HFFc6 (cell line): Measurements from ENCODE around the gene LAMC1. TPM values are rescaled to one million over a fixed set of nuclear protein-coding genes. Genes with fewer than 3 reads are reported as not detected.

Experiments used
- DNase-seq: peaks from one replicate; pipeline ENCODE4 v3.0.0-alpha.2; 2018
- H3K27ac Mint-ChIP-seq: 2 replicates; pipeline ENCODE4 v1.8.0; 2020; ENCODE audit warnings: mild to moderate bottlenecking, mixed read lengths
- H3K27me3 Mint-ChIP-seq: 2 replicates; pipeline ENCODE4 v1.8.0; 2021; ENCODE audit warnings: mild to moderate bottlenecking, moderate library complexity, mixed read lengths; ENCODE audit not compliant: insufficient read depth
- H3K36me3 Mint-ChIP-seq: 2 replicates; pipeline ENCODE4 v1.8.0; 2021; ENCODE audit warnings: low read depth, mixed read lengths
- H3K4me1 Mint-ChIP-seq: 2 replicates; pipeline ENCODE4 v1.8.0; 2020; ENCODE audit warnings: low read depth, mixed read lengths
- H3K4me3 Mint-ChIP-seq: 2 replicates; pipeline ENCODE4 v1.8.0; 2020; ENCODE audit warnings: mild to moderate bottlenecking, moderate library complexity, mixed read lengths
- H3K9me3 Mint-ChIP-seq: 2 replicates; pipeline ENCODE4 v1.8.0; 2020; ENCODE audit warnings: mild to moderate bottlenecking, mixed read lengths
- total RNA-seq, 6 experiments: library from RNA; stranded (reverse); fragmentation: NEBNext Ultra II Directional; extraction: Animal tissue kit (Norgen Biotek cat#: 25700); gene quantifications; 2 replicates in 1 of 6; 3 replicates in 5 of 6; pipeline ENCODE4 v1.2.3, GENCODE V29; 2021
- TF ChIP-seq, protein P1 (sequence below): fragments of 200-600 bp; sonication (generic); IDR thresholded peaks from 2 replicates; pipeline ENCODE4 v1.5.0; 2021; ENCODE audit warnings: antibody characterized with exemption, mild to moderate bottlenecking

Gene LAMC1
- total RNA-seq, 6 experiments from 2014 or later: 352 to 465 (median 393) TPM

DNA sequence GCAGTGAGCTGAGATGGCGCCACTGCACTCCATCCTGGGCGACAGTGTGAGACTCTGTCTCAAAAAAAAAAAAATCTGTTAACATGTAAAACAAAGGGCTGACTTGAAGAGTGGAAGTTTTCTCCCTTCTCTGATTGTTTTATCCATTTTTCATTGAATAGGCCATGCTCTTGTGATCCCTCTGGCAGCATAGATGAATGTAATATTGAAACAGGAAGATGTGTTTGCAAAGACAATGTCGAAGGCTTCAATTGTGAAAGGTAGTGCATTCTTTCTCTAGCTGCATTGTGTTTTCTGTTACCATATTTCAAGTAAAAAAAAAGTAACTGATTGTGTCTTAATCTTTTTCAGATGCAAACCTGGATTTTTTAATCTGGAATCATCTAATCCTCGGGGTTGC, 93.2 kb downstream of the LAMC1 start:
- Mint-ChIP-seq H3K27ac (peak overlapping the region; percentile 18; the same call in 1 of the 2 replicates), H3K27me3 (peaks cover 17% of the 10 kb centered on the region), H3K4me3 (no peak overlapping the region), H3K9me3 (no peaks in the 10 kb centered on the region), H3K36me3 (peaks cover 65% of the 10 kb centered on the region), H3K4me1 (peaks cover 20% of the 10 kb centered on the region)
- TF ChIP-seq, protein P1, sequence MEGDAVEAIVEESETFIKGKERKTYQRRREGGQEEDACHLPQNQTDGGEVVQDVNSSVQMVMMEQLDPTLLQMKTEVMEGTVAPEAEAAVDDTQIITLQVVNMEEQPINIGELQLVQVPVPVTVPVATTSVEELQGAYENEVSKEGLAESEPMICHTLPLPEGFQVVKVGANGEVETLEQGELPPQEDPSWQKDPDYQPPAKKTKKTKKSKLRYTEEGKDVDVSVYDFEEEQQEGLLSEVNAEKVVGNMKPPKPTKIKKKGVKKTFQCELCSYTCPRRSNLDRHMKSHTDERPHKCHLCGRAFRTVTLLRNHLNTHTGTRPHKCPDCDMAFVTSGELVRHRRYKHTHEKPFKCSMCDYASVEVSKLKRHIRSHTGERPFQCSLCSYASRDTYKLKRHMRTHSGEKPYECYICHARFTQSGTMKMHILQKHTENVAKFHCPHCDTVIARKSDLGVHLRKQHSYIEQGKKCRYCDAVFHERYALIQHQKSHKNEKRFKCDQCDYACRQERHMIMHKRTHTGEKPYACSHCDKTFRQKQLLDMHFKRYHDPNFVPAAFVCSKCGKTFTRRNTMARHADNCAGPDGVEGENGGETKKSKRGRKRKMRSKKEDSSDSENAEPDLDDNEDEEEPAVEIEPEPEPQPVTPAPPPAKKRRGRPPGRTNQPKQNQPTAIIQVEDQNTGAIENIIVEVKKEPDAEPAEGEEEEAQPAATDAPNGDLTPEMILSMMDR: no peak
- no peak for DNase-seq

DNA sequence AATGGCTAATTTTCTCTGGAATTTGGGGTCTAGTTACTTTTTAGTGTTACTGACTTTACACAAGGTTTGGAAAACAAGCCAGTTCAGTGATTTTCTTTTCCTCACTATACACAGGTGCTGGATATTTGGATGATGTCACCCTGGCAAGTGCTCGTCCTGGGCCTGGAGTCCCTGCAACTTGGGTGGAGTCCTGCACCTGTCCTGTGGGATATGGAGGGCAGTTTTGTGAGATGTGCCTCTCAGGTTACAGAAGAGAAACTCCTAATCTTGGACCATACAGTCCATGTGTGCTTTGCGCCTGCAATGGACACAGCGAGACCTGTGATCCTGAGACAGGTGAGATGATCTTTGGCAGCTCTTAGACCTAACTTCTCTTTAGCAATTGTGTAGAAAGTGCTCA, 98.4 kb downstream of the LAMC1 start:
- Mint-ChIP-seq H3K4me1 (peaks cover 24% of the 10 kb centered on the region), H3K9me3 (no peaks in the 10 kb centered on the region), H3K36me3 (peaks cover 73% of the 10 kb centered on the region), H3K4me3 (no peak overlapping the region; the same call in 1 of the 2 replicates), H3K27me3 (peaks cover 15% of the 10 kb centered on the region), H3K27ac (no peak overlapping the region)
- TF ChIP-seq, protein P1: no peak
- no peak for DNase-seq

DNA sequence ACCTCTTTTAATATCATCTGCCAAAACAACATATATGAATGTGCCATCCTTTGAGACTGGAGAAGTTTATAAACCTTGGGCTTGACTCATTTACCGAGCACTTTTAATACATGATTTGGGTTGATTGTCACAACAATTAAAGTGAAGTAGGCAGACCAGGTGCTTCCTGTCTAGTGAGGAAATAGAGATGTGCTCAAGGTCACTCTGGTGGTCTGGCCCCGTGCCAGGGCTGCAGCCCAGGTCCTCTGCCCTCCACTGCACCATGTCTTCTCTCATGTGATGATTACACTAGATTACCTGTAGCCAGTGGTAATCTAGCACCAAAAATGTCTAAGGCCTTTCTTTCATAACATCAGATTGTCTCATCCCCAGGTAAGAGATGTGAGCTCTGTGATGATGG, 101.0 kb downstream of the LAMC1 start:
- no peak for DNase-seq
- Mint-ChIP-seq H3K9me3 (no peaks in the 10 kb centered on the region), H3K36me3 (peaks cover 76% of the 10 kb centered on the region), H3K27me3 (peaks cover 11% of the 10 kb centered on the region), H3K27ac (peak overlapping the region; percentile 20; the same call in 1 of the 2 replicates), H3K4me1 (peaks cover 37% of the 10 kb centered on the region), H3K4me3 (no peak overlapping the region; the same call in 1 of the 2 replicates)
- TF ChIP-seq, protein P1: no peak

DNA sequence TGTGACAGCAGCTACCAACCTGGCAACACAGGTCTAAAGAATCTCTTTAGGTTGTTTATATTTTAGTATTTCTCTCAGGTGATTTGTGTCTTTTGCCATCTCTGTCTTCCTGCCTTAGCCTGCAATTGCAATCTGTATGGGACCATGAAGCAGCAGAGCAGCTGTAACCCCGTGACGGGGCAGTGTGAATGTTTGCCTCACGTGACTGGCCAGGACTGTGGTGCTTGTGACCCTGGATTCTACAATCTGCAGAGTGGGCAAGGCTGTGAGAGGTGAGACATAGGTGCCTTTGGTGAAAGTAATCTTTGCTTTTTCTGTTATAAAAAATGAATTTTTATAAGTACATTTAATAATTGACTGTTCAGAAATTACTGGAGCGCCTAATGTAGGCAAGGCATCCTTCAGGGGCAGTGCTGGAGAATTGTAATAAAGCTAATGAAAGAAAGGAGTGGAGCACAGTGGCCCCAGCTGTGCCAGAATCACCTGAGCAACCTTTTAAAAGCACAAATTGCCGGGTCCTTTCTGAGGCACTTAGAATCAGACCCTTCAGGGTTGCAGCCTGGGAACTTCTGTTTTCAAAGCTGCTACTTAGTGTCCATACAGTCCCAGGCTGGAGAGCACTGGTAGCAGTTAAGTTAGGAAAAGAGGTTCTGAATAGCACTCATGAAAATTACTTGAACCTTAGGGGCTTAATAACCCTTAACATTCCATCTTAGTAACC, 102.2 kb downstream of the LAMC1 start:
- Mint-ChIP-seq H3K4me1 (peaks cover 43% of the 10 kb centered on the region), H3K9me3 (no peaks in the 10 kb centered on the region), H3K27ac (peak overlapping the region; percentile 46; the same call in 1 of the 2 replicates), H3K4me3 (no peak overlapping the region), H3K36me3 (peaks cover 76% of the 10 kb centered on the region), H3K27me3 (peaks cover 8% of the 10 kb centered on the region)
- no peak for DNase-seq
- TF ChIP-seq, protein P1: no peak

DNA sequence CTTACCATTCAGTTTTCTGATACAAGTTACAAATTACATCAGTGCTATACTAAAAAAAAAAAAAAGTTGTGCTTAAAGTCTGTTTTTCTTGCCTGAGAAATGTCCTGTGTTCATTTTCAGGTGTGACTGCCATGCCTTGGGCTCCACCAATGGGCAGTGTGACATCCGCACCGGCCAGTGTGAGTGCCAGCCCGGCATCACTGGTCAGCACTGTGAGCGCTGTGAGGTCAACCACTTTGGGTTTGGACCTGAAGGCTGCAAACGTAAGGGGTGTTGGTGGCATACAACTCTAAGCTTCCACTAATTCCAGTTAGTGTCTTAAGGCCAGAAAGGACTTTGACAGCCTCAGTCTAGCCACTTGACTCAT, 102.8 kb downstream of the LAMC1 start:
- DNase-seq: no peak
- TF ChIP-seq, protein P1: no peak
- Mint-ChIP-seq H3K27ac (peak overlapping the region; percentile 51; the same call in 1 of the 2 replicates), H3K9me3 (no peaks in the 10 kb centered on the region), H3K36me3 (peaks cover 75% of the 10 kb centered on the region), H3K27me3 (peaks cover 8% of the 10 kb centered on the region), H3K4me1 (peaks cover 43% of the 10 kb centered on the region), H3K4me3 (no peak overlapping the region)
